T-cell (primary cell): Measurements from ENCODE around the gene KDF1. TPM values are rescaled to one million over a fixed set of nuclear protein-coding genes. Genes with fewer than 3 reads are reported as not detected.

ENCODE experiments used
- ATAC-seq, 4 experiments: fragments of 200-7000 bp in 3 of 4; fragments of 150-1000 bp in 1 of 4; cut with Tn5 transposase; replicated peaks in 1 of 4; 1 replicate in 3 of 4; 2 replicates in 1 of 4; pipeline ENCODE4 v1.10.0; 2021; ENCODE audit warnings: moderate library complexity in 3 of 4, mild to moderate bottlenecking in 2 of 4, moderate number of reproducible peaks in 1 of 4
- CTCF ChIA-PET, 2 donors: fragments of 300-600 bp; sonication (Branson Sonifier 250); formaldehyde crosslinking; loops; one replicate each; lab custom pipeline; 2022; ENCODE audit warnings: antibody characterized with exemption in 2 of 2; lab: Charles Lee
- POLR2A ChIA-PET, 2 donors: fragments of 300-600 bp; sonication (Branson Sonifier 250); formaldehyde crosslinking; loops; one replicate each; lab custom pipeline; 2022; ENCODE audit warnings: antibody characterized with exemption in 2 of 2; lab: Charles Lee
- DNase-seq, 35 experiments: peaks; one replicate each; pipeline versions ENCODE4 v3.0.0 to v3.0.0-alpha.2; 2013 to 2023
- H3K27ac ChIP-seq: one replicate; pipeline ENCODE4 v1.5.1; 2013; ENCODE audit warnings: low read length
- H3K27me3 ChIP-seq, 2 experiments: replicated peaks in 1 of 2; 1 replicate in 1 of 2; 2 replicates in 1 of 2; pipeline versions ENCODE4 v1.6.1 to v1.7.0; 2013; ENCODE audit warnings: low read length in 1 of 2, mixed read lengths in 1 of 2; ENCODE audit not compliant: control insufficient read depth in 2 of 2, insufficient read depth in 2 of 2; ENCODE audit errors: extremely low read depth in 1 of 2
- H3K36me3 ChIP-seq, 2 donors: 1 replicate in 1 of 2; 2 replicates in 1 of 2; pipeline versions ENCODE4 v1.6.1 to v1.7.0; 2013; ENCODE audit warnings: low read length in 1 of 2; ENCODE audit not compliant: control insufficient read depth in 2 of 2, insufficient read depth in 1 of 2; ENCODE audit errors: extremely low read depth in 1 of 2
- H3K4me1 ChIP-seq, 2 experiments: 1 replicate in 1 of 2; 2 replicates in 1 of 2; pipeline versions ENCODE4 v1.6.1 to v1.7.0; 2013; ENCODE audit warnings: low read length in 2 of 2, mixed read lengths in 1 of 2; ENCODE audit not compliant: insufficient read depth in 2 of 2, control insufficient read depth in 1 of 2; ENCODE audit errors: extremely low read depth in 1 of 2
- H3K4me3 ChIP-seq, 2 donors: 1 replicate in 1 of 2; 2 replicates in 1 of 2; pipeline versions ENCODE4 v1.5.1 to v1.7.0; 2013; ENCODE audit warnings: mild to moderate bottlenecking in 2 of 2, low read length in 1 of 2, moderate library complexity in 1 of 2; ENCODE audit not compliant: control insufficient read depth in 1 of 2; ENCODE audit errors: extremely low read depth in 1 of 2
- H3K9me3 ChIP-seq: 2 replicates; pipeline ENCODE4 v1.7.0; 2013
- H3K27ac Mint-ChIP-seq, 2 donors: one replicate each; pipeline ENCODE4 v1.8.0; 2020 to 2021; ENCODE audit warnings: mild to moderate bottlenecking in 2 of 2, mixed read lengths in 2 of 2
- H3K27me3 Mint-ChIP-seq, 2 donors: one replicate each; pipeline ENCODE4 v1.8.0; 2021 to 2022; ENCODE audit warnings: mixed read lengths in 2 of 2
- H3K36me3 Mint-ChIP-seq: one replicate; pipeline ENCODE4 v1.8.0; 2021; ENCODE audit warnings: mixed read lengths
- H3K4me1 Mint-ChIP-seq, 3 donors: one replicate each; pipeline ENCODE4 v1.8.0; 2020 to 2022; ENCODE audit warnings: mixed read lengths in 3 of 3, mild to moderate bottlenecking in 1 of 3
- H3K4me3 Mint-ChIP-seq, 3 donors: one replicate each; pipeline ENCODE4 v1.8.0; 2020 to 2022; ENCODE audit warnings: mild to moderate bottlenecking in 3 of 3, mixed read lengths in 3 of 3, moderate library complexity in 3 of 3
- H3K9me3 Mint-ChIP-seq, 3 donors: one replicate each; pipeline ENCODE4 v1.8.0; 2020 to 2022; ENCODE audit warnings: mixed read lengths in 3 of 3
- WGBS: methylation state at CpG from one replicate; pipeline ENCODE4 v1.1.5; 2013; ENCODE audit warnings: missing lambda C conversion rate; ENCODE audit not compliant: insufficient coverage; 5-methylcytosine and 5-hydroxymethylcytosine counted together
- total RNA-seq, 35 experiments: library from RNA in 6 of 35; stranded (reverse) in 6 of 35; fragments of 120-200 nt in 1 of 35; gene quantifications; one replicate each; pipeline versions ENCODE4 v1.2.1 to v1.2.4 and lab custom pipeline; 2013 to 2026

Gene KDF1
- total RNA-seq, 5 donors from 2014 or later (not counting 1 experiment from before 2014, with no cell fraction given) = 0.84 to 2.8 (median 2.3) TPM

DNA sequence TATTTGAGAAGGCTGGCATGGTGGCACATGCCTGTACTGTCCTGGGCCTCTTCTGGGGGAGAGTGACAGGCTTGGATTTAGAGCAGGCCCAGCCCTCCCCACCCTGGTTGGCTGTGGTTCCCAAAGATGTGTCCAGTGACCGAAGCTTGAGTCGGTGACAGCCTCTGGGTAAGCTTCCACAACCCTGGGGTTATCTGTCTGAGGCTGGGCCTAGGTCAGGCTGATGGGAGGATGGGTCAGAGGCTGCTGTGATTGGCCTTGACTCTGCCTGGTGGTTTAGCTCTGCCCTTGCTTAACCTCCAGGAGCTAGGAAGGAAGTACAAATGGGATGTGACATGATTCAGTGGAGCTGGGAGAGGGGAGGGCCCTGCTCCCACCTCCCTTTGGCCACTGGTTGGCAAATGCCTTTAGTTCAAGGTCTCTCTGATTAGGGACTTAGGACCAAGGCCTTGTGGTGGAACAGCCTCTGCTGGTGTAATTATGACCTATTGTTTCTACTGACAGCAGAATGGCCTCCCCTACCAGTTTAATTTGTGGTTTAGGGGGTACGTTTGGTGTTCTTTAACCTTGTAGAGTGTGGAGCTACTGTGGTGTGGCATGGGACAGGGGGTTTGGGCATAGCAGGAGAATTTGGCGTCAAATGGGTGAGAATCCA lies 22.1 kb downstream of the KDF1 start:
- Histone ChIP-seq H3K4me1 (peaks cover 0 to 3% of the 10 kb centered on the region in 2 experiments), H3K9me3 (no peaks in the 10 kb centered on the region), H3K36me3 (peaks cover 0 to 38% of the 10 kb centered on the region in 2 donors), H3K27ac (no peak overlapping the region), H3K27me3 (no peaks in the 10 kb centered on the region), H3K4me3 (no peak overlapping the region)
- Mint-ChIP-seq H3K9me3 (no peaks in the 10 kb centered on the region), H3K27ac (no peak overlapping the region), H3K4me1 (peaks cover 0 to 3% (median 1%) of the 10 kb centered on the region in 3 donors), H3K27me3 (no peaks in the 10 kb centered on the region), H3K36me3 (peaks cover 35% of the 10 kb centered on the region), H3K4me3 (no peak overlapping the region)
- WGBS = 100% methylated on average over 2 of the region's 4 CpGs
- ChIA-PET CTCF (interaction anchor here (0.6 kb wide), 2 partner anchors 16 to 313 kb away, joined by 3 to 7 read pairs; no protein-coding TSS in a partner anchor), POLR2A (no interaction called here)
- DNase-seq = no peak
- no peak for ATAC-seq

DNA sequence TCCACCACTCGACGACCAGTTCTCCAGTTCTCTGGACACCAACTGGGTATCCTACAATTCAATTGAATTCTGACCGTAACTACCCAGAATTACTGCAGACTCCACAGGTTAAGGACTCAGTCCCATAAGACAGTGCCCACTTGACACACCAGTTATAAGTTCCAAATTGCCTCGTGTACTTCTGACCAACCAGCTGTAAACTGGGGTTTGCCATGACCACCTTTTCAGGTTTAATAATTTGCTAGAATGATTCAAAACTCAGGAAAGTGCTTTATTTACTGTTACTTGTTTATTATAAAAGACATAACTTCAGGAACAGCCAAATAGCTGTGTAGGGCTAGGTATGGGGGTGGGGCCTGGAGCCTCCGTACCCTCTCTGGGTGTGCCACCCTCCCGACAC lies 23.4 kb downstream of the KDF1 start:
- no peaks in the 10 kb centered on the region for H3K27me3 Mint-ChIP-seq
- no peak overlapping the region for H3K27ac ChIP-seq
- no peaks in the 10 kb centered on the region for H3K9me3 Mint-ChIP-seq
- ChIA-PET POLR2A (no interaction called here), CTCF (no interaction called here)
- WGBS = 100% methylated on average over 2 of the region's 6 CpGs
- DNase-seq (no peak), ATAC-seq (no peak)
- no peak overlapping the region for H3K4me3 ChIP-seq
- peaks cover 4 to 26% of the 10 kb centered on the region in 2 donors for H3K36me3 ChIP-seq
- H3K27ac Mint-ChIP-seq = no peak overlapping the region
- peaks cover 0 to 3% of the 10 kb centered on the region in 2 experiments for H3K4me1 ChIP-seq
- peaks cover 5 to 8% (median 5%) of the 10 kb centered on the region in 3 donors for H3K4me1 Mint-ChIP-seq
- H3K4me3 Mint-ChIP-seq = no peak overlapping the region
- peaks cover 27% of the 10 kb centered on the region for H3K36me3 Mint-ChIP-seq
- no peaks in the 10 kb centered on the region for H3K9me3 ChIP-seq
- no peaks in the 10 kb centered on the region for H3K27me3 ChIP-seq

DNA sequence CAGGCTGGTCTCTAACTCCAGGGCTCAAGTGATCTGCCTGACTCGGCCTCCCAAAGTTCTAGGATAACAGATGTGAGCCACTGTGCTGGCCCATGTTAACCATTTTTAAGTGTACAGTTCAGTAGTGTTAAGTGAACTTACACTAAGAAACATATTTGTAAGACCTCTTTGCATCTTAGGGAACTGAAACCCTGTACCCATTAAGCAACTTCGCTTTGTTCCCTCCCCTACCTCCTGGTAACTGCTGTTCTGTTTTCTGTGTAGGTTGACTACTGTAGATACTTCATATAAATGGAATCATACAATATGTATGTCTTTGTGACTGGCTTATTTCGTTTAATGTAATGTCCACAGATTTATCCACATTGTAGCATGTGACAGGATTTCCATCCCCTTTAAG lies 27.7 kb downstream of the KDF1 start:
- Mint-ChIP-seq H3K4me3 (no peak overlapping the region), H3K4me1 (peaks cover 4 to 6% (median 5%) of the 10 kb centered on the region in 3 donors), H3K36me3 (peaks cover 28% of the 10 kb centered on the region), H3K27ac (no peak overlapping the region), H3K27me3 (no peaks in the 10 kb centered on the region), H3K9me3 (no peaks in the 10 kb centered on the region)
- DNase-seq (no peak), ATAC-seq (no peak)
- CTCF ChIA-PET = no interaction called here
- H3K9me3 ChIP-seq = no peaks in the 10 kb centered on the region
- no peaks in the 10 kb centered on the region for H3K27me3 ChIP-seq
- H3K4me1 ChIP-seq = no peaks in the 10 kb centered on the region
- H3K36me3 ChIP-seq = peaks cover 4 to 42% of the 10 kb centered on the region in 2 donors
- WGBS = no CpG with 5 or more reads among the region's 3 CpGs
- no peak overlapping the region for H3K27ac ChIP-seq
- POLR2A ChIA-PET = interaction anchor here in 1 of 2 donors (0.5 kb wide), 1 partner anchor 157 kb away, joined by 5 read pairs; no protein-coding TSS in a partner anchor
- no peak overlapping the region for H3K4me3 ChIP-seq

DNA sequence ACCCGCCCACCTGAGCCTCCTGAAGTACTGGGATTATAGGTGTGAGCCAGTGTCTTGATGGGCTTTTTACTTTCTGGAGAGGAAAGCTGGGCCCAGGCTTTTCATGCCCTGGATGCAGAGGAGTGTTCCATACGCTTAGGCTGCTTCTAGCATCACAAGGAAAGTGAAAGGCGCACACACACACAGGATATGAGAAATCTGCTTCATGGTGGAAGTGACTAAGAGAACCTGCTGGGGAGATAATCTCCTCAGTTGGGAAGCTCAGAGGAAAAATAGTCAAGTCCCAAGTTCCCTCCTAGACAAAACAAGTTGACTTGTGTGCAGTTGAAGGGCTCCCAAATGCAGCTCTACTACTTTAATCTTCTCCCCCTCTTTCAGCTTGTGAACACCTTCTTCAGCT lies 36.6 kb downstream of the KDF1 start:
- H3K4me3 ChIP-seq = no peak overlapping the region

DNA sequence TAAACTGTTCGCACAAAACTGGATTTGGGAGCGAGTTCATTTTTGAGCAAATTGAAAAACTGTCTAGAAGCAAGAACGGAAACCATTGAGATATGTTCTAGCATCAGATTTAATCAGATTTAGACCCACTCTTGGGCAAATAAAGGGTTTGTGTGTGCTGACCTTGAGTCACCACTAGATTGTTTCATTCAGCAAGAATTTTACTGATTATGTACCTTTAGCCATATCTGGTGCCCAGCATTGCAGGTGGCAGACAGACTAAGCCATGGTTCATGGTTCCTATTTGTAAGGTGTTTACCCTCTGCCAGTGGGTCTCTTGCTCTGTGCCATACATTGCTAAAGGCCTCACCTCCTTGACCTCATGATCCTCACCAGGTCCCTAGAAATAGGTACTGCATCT lies 37.4 kb downstream of the KDF1 start:
- Mint-ChIP-seq H3K4me1 (peaks cover 39 to 44% (median 41%) of the 10 kb centered on the region in 3 donors), H3K27ac (no peak overlapping the region), H3K27me3 (no peaks in the 10 kb centered on the region), H3K9me3 (no peaks in the 10 kb centered on the region), H3K36me3 (peaks cover 9% of the 10 kb centered on the region), H3K4me3 (peak overlapping the region; percentile 90 to 98 (median 92))
- ChIA-PET POLR2A (no interaction called here), CTCF (no interaction called here)
- Histone ChIP-seq H3K9me3 (no peaks in the 10 kb centered on the region), H3K27me3 (no peaks in the 10 kb centered on the region), H3K27ac (no peak overlapping the region), H3K4me3 (no peak overlapping the region), H3K36me3 (peaks cover 0 to 27% of the 10 kb centered on the region in 2 donors), H3K4me1 (peaks cover 10 to 28% of the 10 kb centered on the region in 2 experiments)
- ATAC-seq (no peak), DNase-seq (no peak)
- WGBS = 81% methylated on average over 2 of the region's 3 CpGs

More for the DNA sequence above, 36.6 kb downstream of the KDF1 start:
- peaks cover 0 to 33% of the 10 kb centered on the region in 2 donors for H3K36me3 ChIP-seq
- 100% methylated on average over 1 of the region's 3 CpGs for WGBS
- no peaks in the 10 kb centered on the region for H3K27me3 ChIP-seq
- H3K27ac ChIP-seq = no peak overlapping the region
- no peaks in the 10 kb centered on the region for H3K9me3 ChIP-seq
- H3K4me1 ChIP-seq = peaks cover 10 to 28% of the 10 kb centered on the region in 2 experiments
- H3K4me3 Mint-ChIP-seq = peak overlapping the region; percentile 90 to 98 (median 92)
- ATAC-seq (no peak), DNase-seq (no peak)
- H3K27ac Mint-ChIP-seq = no peak overlapping the region
- H3K4me1 Mint-ChIP-seq = peaks cover 39 to 44% (median 41%) of the 10 kb centered on the region in 3 donors
- peaks cover 15% of the 10 kb centered on the region for H3K36me3 Mint-ChIP-seq
- ChIA-PET CTCF (interaction anchor here in 1 of 2 donors (0.6 kb wide), 1 partner anchor 926 kb away, joined by 3 read pairs; the partner anchor contains the start of gene PAFAH2), POLR2A (no interaction called here)
- no peaks in the 10 kb centered on the region for H3K9me3 Mint-ChIP-seq
- H3K27me3 Mint-ChIP-seq = no peaks in the 10 kb centered on the region

DNA sequence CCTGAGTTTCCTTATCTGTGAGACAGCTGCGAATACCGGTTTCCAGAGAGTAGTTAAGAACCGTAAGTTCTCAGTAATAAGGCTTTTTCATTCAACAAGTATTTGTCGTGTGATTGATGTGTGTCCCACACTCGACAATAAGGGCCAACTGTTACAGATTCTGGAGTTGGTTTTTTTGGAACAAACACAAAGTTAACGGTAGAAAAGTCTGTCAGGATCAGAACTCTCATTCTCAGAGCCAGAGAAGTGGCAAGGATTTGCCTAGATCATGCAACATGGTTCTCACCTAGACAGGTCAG lies 37.9 kb downstream of the KDF1 start:
- no peak overlapping the region for H3K27ac Mint-ChIP-seq
- peaks cover 10 to 28% of the 10 kb centered on the region in 2 experiments for H3K4me1 ChIP-seq
- peak overlapping the region; percentile 80 to 89 for H3K4me3 ChIP-seq
- H3K27me3 Mint-ChIP-seq = no peaks in the 10 kb centered on the region
- H3K27me3 ChIP-seq = no peaks in the 10 kb centered on the region
- ChIA-PET POLR2A (interaction anchor here in 1 of 2 donors (2.3 kb wide), 1 partner anchor 22 kb away, joined by 11 read pairs; the partner anchor contains the start of gene GPATCH3), CTCF (no interaction called here)
- WGBS = 35% methylated on average over 3 of the region's 6 CpGs
- H3K36me3 ChIP-seq = peaks cover 0 to 22% of the 10 kb centered on the region in 2 donors
- no peaks in the 10 kb centered on the region for H3K9me3 ChIP-seq
- H3K36me3 Mint-ChIP-seq = peaks cover 9% of the 10 kb centered on the region
- DNase-seq = no peak
- peak overlapping the region; percentile 87 for H3K27ac ChIP-seq
- no peaks in the 10 kb centered on the region for H3K9me3 Mint-ChIP-seq
- peaks cover 39 to 44% (median 41%) of the 10 kb centered on the region in 3 donors for H3K4me1 Mint-ChIP-seq
- H3K4me3 Mint-ChIP-seq = peak overlapping the region; percentile 90 to 98 (median 92)
- no peak for ATAC-seq
